Smooth muscle cell (in vitro differentiated cells): Measurements from ENCODE around the gene CABP5. TPM values are rescaled to one million over a fixed set of nuclear protein-coding genes. Genes with fewer than 3 reads are reported as not detected.

Source experiments
- DNase-seq: peaks from one replicate; lab custom pipeline; 2025; ENCODE audit not compliant: unreplicated experiment; lab: John Stamatoyannopoulos, UW
- H2AFZ ChIP-seq: fragments of 200-600 bp; sonication (generic); 2 replicates; pipeline ENCODE4 v1.6.0; 2016; ENCODE audit warnings: antibody characterized with exemption, low read depth, mild to moderate bottlenecking
- H3F3A ChIP-seq: fragments of 200-600 bp; sonication (generic); 2 replicates; pipeline ENCODE4 v1.6.0; 2017; ENCODE audit warnings: antibody characterized with exemption, low read depth
- H3K27ac ChIP-seq: fragments of 200-600 bp; sonication (generic); 2 replicates; pipeline ENCODE4 v1.5.1; 2016; ENCODE audit warnings: low read depth, mild to moderate bottlenecking
- H3K27me3 ChIP-seq: fragments of 200-600 bp; sonication (generic); 2 replicates; pipeline ENCODE4 v1.6.1; 2016; ENCODE audit warnings: low read depth, mild to moderate bottlenecking
- H3K36me3 ChIP-seq: fragments of 200-600 bp; sonication (generic); 2 replicates; pipeline ENCODE4 v1.5.1; 2016; ENCODE audit warnings: low read depth
- H3K4me1 ChIP-seq: fragments of 200-600 bp; sonication (generic); 2 replicates; pipeline ENCODE4 v1.5.1; 2016; ENCODE audit warnings: low read depth
- H3K4me2 ChIP-seq: fragments of 200-600 bp; sonication (generic); 2 replicates; pipeline ENCODE4 v1.6.0; 2016; ENCODE audit warnings: mild to moderate bottlenecking
- H3K4me3 ChIP-seq: fragments of 200-600 bp; sonication (generic); 2 replicates; pipeline ENCODE4 v1.5.1; 2016; ENCODE audit warnings: mild to moderate bottlenecking
- H3K79me2 ChIP-seq: fragments of 200-600 bp; sonication (generic); 2 replicates; pipeline ENCODE4 v1.6.0; 2016; ENCODE audit warnings: low read depth, mild to moderate bottlenecking
- H3K9ac ChIP-seq: fragments of 200-600 bp; sonication (generic); 2 replicates; pipeline ENCODE4 v1.6.0; 2016; ENCODE audit warnings: low read depth
- H3K9me3 ChIP-seq: fragments of 200-600 bp; sonication (generic); replicated peaks from 2 replicates; pipeline ENCODE4 v1.5.1; 2016; ENCODE audit warnings: low read depth
- H4K20me1 ChIP-seq: fragments of 200-600 bp; sonication (generic); 2 replicates; pipeline ENCODE4 v1.6.0; 2016; ENCODE audit warnings: low read depth
- WGBS: methylation state at CpG from one replicate; pipeline ENCODE4 v1.1.7; 2016; ENCODE audit warnings: low lambda C conversion rate; 5-methylcytosine and 5-hydroxymethylcytosine counted together
- polyA plus RNA-seq: library from polyadenylated mRNA; unstranded; fragments of >200 nt; fragmentation: Nextera tagmentation; extraction: Ambion mirVana; gene quantifications from 2 replicates; pipeline ENCODE4 v1.2.1, GENCODE V29; 2016
- total RNA-seq: library from RNA; depleted of rRNA; stranded (reverse); fragments of >200 nt; gene quantifications from 2 replicates; pipeline ENCODE4 v1.2.3, GENCODE V29; 2014
- TF ChIP-seq, protein P1 (sequence below): fragments of 200-600 bp; sonication (generic); IDR thresholded peaks from 2 replicates; pipeline ENCODE4 v1.5.1; 2017; ENCODE audit warnings: borderline replicate concordance, mild to moderate bottlenecking, antibody characterized with exemption; ENCODE audit not compliant: insufficient read depth, poor library complexity, severe bottlenecking

Gene CABP5
- total and polyA plus RNA-seq, 2 experiments from 2014 or later: not detected

DNA sequence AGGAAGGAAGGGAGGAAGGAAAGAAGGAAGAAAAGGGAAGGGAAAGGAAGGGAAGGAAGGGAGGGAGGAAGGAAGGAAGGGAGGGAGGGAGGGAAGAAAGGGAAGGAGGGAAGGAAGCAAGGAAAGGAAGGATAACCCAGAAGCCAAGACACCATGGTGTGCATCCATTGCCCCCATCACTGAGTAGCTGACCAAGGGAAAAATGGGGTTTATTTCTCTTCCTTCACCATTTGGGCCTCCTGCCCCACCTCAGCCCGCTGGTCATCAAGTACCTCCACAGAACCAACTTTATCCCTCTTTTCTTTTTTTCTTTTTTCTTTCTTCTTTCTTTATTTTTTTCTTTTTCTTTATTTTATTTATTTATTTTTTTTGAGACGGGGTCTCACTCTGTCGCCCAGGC lies 20.4 kb downstream of the CABP5 start:
- TF ChIP-seq, protein P1, sequence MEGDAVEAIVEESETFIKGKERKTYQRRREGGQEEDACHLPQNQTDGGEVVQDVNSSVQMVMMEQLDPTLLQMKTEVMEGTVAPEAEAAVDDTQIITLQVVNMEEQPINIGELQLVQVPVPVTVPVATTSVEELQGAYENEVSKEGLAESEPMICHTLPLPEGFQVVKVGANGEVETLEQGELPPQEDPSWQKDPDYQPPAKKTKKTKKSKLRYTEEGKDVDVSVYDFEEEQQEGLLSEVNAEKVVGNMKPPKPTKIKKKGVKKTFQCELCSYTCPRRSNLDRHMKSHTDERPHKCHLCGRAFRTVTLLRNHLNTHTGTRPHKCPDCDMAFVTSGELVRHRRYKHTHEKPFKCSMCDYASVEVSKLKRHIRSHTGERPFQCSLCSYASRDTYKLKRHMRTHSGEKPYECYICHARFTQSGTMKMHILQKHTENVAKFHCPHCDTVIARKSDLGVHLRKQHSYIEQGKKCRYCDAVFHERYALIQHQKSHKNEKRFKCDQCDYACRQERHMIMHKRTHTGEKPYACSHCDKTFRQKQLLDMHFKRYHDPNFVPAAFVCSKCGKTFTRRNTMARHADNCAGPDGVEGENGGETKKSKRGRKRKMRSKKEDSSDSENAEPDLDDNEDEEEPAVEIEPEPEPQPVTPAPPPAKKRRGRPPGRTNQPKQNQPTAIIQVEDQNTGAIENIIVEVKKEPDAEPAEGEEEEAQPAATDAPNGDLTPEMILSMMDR: no peak
- no peak overlapping the region for H2AFZ ChIP-seq
- no peak for DNase-seq
- 93% methylated on average over 3 of the region's 3 CpGs for WGBS
- no peaks in the 10 kb centered on the region for H3K27me3 ChIP-seq
- no peaks in the 10 kb centered on the region for H3K79me2 ChIP-seq
- H3K27ac ChIP-seq: no peak overlapping the region
- H3K4me3 ChIP-seq: no peak overlapping the region
- H3K4me1 ChIP-seq: no peaks in the 10 kb centered on the region
- H3F3A ChIP-seq: no peaks in the 10 kb centered on the region
- H3K9me3 ChIP-seq: no peaks in the 10 kb centered on the region
- H3K36me3 ChIP-seq: no peaks in the 10 kb centered on the region
- no peak overlapping the region for H3K4me2 ChIP-seq
- H4K20me1 ChIP-seq: no peaks in the 10 kb centered on the region
- no peak overlapping the region for H3K9ac ChIP-seq

DNA sequence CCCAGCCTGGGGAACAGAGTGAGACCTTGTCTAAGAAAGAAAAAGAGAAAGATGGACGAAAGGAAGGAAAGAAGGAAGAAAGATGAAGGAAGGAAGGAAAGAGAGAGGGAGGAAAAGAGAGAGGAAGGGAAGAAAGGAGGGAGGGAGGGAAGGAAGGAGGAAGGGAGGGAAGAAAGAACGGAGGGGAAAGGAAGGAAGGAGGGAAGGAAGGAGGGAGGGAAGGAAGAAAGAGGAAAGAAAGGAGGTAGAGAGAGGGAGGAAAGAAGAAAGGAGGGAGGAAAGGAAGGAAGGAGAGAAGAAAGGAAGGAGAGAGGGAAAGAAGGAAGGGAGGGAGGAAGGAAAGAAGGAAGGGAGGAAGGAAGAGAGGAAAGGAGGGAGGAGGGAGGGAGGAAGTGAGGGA lies 20.9 kb downstream of the CABP5 start:
- Histone ChIP-seq H2AFZ (no peak overlapping the region), H3K4me2 (no peak overlapping the region), H3F3A (no peaks in the 10 kb centered on the region), H3K79me2 (no peaks in the 10 kb centered on the region), H3K9me3 (no peaks in the 10 kb centered on the region), H3K4me3 (no peak overlapping the region), H4K20me1 (no peaks in the 10 kb centered on the region), H3K27ac (no peak overlapping the region), H3K27me3 (no peaks in the 10 kb centered on the region), H3K9ac (no peak overlapping the region), H3K4me1 (no peaks in the 10 kb centered on the region), H3K36me3 (no peaks in the 10 kb centered on the region)
- TF ChIP-seq, protein P1: no peak
- no peak for DNase-seq
- WGBS: 36% methylated on average over 2 of the region's 2 CpGs

DNA sequence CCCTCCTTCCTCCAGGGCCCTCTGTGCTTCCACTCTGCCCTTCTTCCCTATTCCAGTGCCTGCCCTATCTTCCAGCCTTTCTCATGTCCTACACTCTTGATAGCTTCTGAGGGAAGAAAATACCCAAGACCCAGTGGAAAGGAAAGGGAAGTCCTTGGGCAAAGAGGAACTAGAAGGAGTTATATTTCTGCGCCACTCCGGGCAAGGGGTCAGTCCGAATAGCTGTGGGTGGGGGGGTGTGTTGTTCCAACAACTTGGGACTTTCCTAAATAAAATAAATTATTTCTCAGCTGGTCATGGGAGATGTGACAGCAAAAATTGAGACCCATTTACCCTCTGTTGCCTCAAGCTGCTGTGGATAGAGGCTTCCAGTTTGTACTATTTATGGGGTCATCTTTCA lies 23.2 kb downstream of the CABP5 start:
- Histone ChIP-seq H3K4me3 (no peak overlapping the region), H3K4me2 (no peak overlapping the region), H3K36me3 (no peaks in the 10 kb centered on the region), H3K27me3 (no peaks in the 10 kb centered on the region), H3K27ac (no peak overlapping the region), H3F3A (no peaks in the 10 kb centered on the region), H3K79me2 (no peaks in the 10 kb centered on the region), H3K9ac (no peak overlapping the region), H3K9me3 (no peaks in the 10 kb centered on the region), H3K4me1 (no peaks in the 10 kb centered on the region), H4K20me1 (no peaks in the 10 kb centered on the region), H2AFZ (no peak overlapping the region)
- TF ChIP-seq, protein P1: no peak
- 92% methylated on average over 3 of the region's 3 CpGs for WGBS
- no peak for DNase-seq

DNA sequence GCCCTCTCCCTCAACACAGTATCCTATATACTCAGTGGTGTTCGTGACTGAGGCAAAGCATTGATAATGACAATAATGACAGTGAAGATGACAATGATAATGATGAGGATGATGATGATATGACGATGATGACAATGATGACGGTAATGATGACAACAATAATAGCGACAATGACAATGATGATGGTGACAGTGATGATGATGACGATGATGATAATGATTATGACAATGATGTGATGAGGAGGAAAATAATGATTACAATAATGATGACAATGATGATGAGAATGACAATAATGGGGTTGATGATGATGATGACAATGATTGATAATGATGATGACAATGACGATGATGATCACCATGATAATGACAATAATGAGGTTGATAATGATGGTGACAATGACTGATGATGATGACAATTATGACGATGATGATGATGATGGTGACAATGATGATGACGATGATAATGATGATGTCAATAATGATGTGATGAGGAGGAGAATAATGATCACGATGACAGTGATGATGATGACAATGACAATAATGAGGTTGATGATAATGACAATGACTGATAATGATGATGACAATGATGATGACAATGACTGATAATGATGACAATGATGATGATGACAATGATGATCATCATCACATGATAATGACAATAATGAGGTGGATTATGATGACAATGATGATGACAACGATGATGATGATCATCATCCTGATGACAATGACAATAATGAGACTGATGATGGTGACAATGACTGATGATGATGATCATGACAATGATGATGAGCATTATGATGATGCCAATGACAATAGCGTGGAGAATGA lies 32.7 kb downstream of the CABP5 start:
- H3K36me3 ChIP-seq: no peaks in the 10 kb centered on the region
- no peaks in the 10 kb centered on the region for H3K79me2 ChIP-seq
- no peaks in the 10 kb centered on the region for H3K4me1 ChIP-seq
- no peak overlapping the region for H3K4me2 ChIP-seq
- DNase-seq: no peak
- peaks cover 7% of the 10 kb centered on the region for H3K9me3 ChIP-seq
- H3K4me3 ChIP-seq: no peak overlapping the region
- no peak overlapping the region for H3K27ac ChIP-seq
- TF ChIP-seq, protein P1: no peak
- H4K20me1 ChIP-seq: no peaks in the 10 kb centered on the region
- H3F3A ChIP-seq: no peaks in the 10 kb centered on the region
- H3K9ac ChIP-seq: no peak overlapping the region
- WGBS: 92% methylated on average over 11 of the region's 11 CpGs
- H3K27me3 ChIP-seq: no peaks in the 10 kb centered on the region
- H2AFZ ChIP-seq: no peak overlapping the region
